K562 (cell line): ENCODE data around the gene NDOR1. TPM values are rescaled to one million over a fixed set of nuclear protein-coding genes. Genes with fewer than 3 reads are reported as not detected.
A peak's percentile ranks its signal among the peaks of the same experiment; 100 is the strongest.

Source experiments
- ATF2 ChIP-seq: sonication (generic); formaldehyde crosslinking; IDR thresholded peaks from 2 replicates; pipeline ENCODE4 v1.8.1; 2022; ENCODE audit warnings: missing genetic modification reagents
- CBX2 ChIP-seq: fragments of 200-600 bp; sonication (generic); IDR thresholded peaks from one replicate; pipeline ENCODE4 v1.6.1; 2012; ENCODE audit warnings: mild to moderate bottlenecking, low read length, inconsistent platforms; ENCODE audit not compliant: insufficient read depth, poor library complexity, severe bottlenecking
- CREB3L1 ChIP-seq: fragments of 450-650 bp; IDR thresholded peaks from 2 replicates; pipeline ENCODE4 v1.6.1; 2014; ENCODE audit warnings: low read depth, mild to moderate bottlenecking, moderate library complexity, borderline replicate concordance
- PCBP2 ChIP-seq: fragments of 200-400 bp; formaldehyde crosslinking; IDR thresholded peaks from 2 replicates; pipeline ENCODE4 v1.6.1; 2018; ENCODE audit warnings: low read length, low read depth, mild to moderate bottlenecking, moderate library complexity; ENCODE audit not compliant: poor library complexity, severe bottlenecking
- RBFOX2 ChIP-seq: fragments of 200-400 bp; formaldehyde crosslinking; IDR thresholded peaks from 2 replicates; pipeline ENCODE4 v1.6.1; 2017; ENCODE audit warnings: low read depth, mild to moderate bottlenecking, low read length, moderate library complexity
- RFX1 ChIP-seq: fragments of 450-650 bp; IDR thresholded peaks from 2 replicates; pipeline ENCODE4 v1.6.1; 2016; ENCODE audit warnings: mild to moderate bottlenecking, moderate library complexity
- TGIF2 ChIP-seq: sonication (generic); formaldehyde crosslinking; IDR thresholded peaks from 2 replicates; pipeline ENCODE4 v1.8.1; 2022; ENCODE audit warnings: mild to moderate bottlenecking, missing genetic modification reagents, moderate library complexity
- XRCC5 ChIP-seq: fragments of 200-400 bp; formaldehyde crosslinking; IDR thresholded peaks from 2 replicates; pipeline ENCODE4 v1.6.1; 2017; ENCODE audit warnings: low read depth, mild to moderate bottlenecking, low read length
- ZFP91 ChIP-seq: sonication (generic); formaldehyde crosslinking; IDR thresholded peaks from 2 replicates; pipeline ENCODE4 v1.8.0; 2022; ENCODE audit warnings: mild to moderate bottlenecking, missing genetic modification reagents
- ZNF445 ChIP-seq: fragments of 250-450 bp; sonication (Bioruptor Pico); IDR thresholded peaks from 2 replicates; pipeline ENCODE4 v1.4.0; 2020; ENCODE audit warnings: low read depth, mild to moderate bottlenecking, moderate library complexity
- ZNF507 ChIP-seq: conservative IDR thresholded peaks from 2 replicates; pipeline ENCODE4 v1.6.1; 2017; ENCODE audit warnings: missing genetic modification characterization, missing compliant biosample characterization
- polyA plus RNA-seq, 8 experiments: library from polyadenylated mRNA; depleted of rRNA in 4 of 8; stranded (reverse) in 5 of 8; unstranded in 3 of 8; fragments of >200 nt; fragmentation: Nextera tagmentation in 2 of 8; fragmentation: Illumina TruSeq in 1 of 8; extraction: Ambion mirVana in 2 of 8; extraction: Trizol in 1 of 8; gene quantifications; 2 replicates each; pipeline versions ENCODE4 v1.2.1 to v1.2.3, GENCODE V29; 2011 to 2014; ENCODE audit warnings: inconsistent platforms in 1 of 8, missing spikeins in 1 of 8
- total RNA-seq, 7 experiments: library from RNA; depleted of rRNA in 6 of 7; stranded (reverse); fragments of >200 nt in 6 of 7; fragmentation: Illumina TruSeq in 2 of 7; extraction: Trizol in 2 of 7; gene quantifications; 2 replicates each; pipeline versions ENCODE4 v1.2.1 to v1.2.3, GENCODE V29; 2011 to 2021; ENCODE audit warnings: low replicate concordance in 1 of 7

NDOR1 gene
- total and polyA plus RNA-seq, 9 of the 15 experiments (the other 6 are each of a cell fraction or from before 2014, with no cell fraction given), result 0.06 to 36.9 (median 6.9) TPM

GRCh38 chr9:137265496-137266161 is 60.1 kb downstream of the NDOR1 start (continued):
- TF ChIP-seq ZFP91 (CRISPR knock-in tag) (no peak), RFX1 (no peak), ZNF445 (CRISPR knock-in tag) (no peak), CBX2 (no peak), ATF2 (CRISPR knock-in tag) (no peak), PCBP2 (no peak), CREB3L1 (no peak), TGIF2 (CRISPR knock-in tag) (no peak), XRCC5 (no peak), RBFOX2 (peak; percentile 44; the same call in 1 of the 2 replicates), ZNF507 (tag) (no peak)
